GM12878 (cell line): ENCODE results near the gene TMEM150B.

Source experiments
- BHLHE40 ChIP-seq, 2 experiments: fragments of 450-650 bp in 1 of 2; IDR thresholded peaks; 2 replicates each; pipeline ENCODE4 v1.6.1; 2011 to 2017; ENCODE audit warnings: low read depth in 2 of 2, borderline replicate concordance in 1 of 2, improper control_type of control experiment in 1 of 2, low read length in 1 of 2, mild to moderate bottlenecking in 1 of 2
- CHD1 ChIP-seq: IDR thresholded peaks from 2 replicates; pipeline ENCODE4 v1.6.1; 2012; ENCODE audit warnings: low read depth, low read length, improper control_type of control experiment
- CHD2 ChIP-seq: IDR thresholded peaks from 2 replicates; pipeline ENCODE4 v1.6.1; 2011; ENCODE audit warnings: low read depth, low read length, improper control_type of control experiment, borderline replicate concordance
- CTCF ChIP-seq, 3 experiments: IDR thresholded peaks in 2 of 3; conservative IDR thresholded peaks in 1 of 3; 2 replicates each; pipeline ENCODE4 v1.5.1; 2011; ENCODE audit warnings: low read depth in 3 of 3, low read length in 3 of 3, mild to moderate bottlenecking in 3 of 3, control low read depth in 2 of 3, moderate library complexity in 2 of 3, inconsistent platforms in 1 of 3, mixed read lengths in 1 of 3; ENCODE audit not compliant: control insufficient read depth in 2 of 3, insufficient read depth in 1 of 3; ENCODE audit errors: extremely low read depth in 1 of 3
- E2F4 ChIP-seq: IDR thresholded peaks from 2 replicates; pipeline ENCODE4 v1.6.1; 2012; ENCODE audit warnings: low read depth, low read length, improper control_type of control experiment
- NR2F1 ChIP-seq: fragments of 450-650 bp; conservative IDR thresholded peaks from 2 replicates; pipeline ENCODE4 v1.6.1; 2017; ENCODE audit warnings: mild to moderate bottlenecking
- POLR2A ChIP-seq: IDR thresholded peaks from 2 replicates; pipeline ENCODE4 v1.6.1; 2011; ENCODE audit warnings: low read depth, mild to moderate bottlenecking, low read length
- REST ChIP-seq: IDR thresholded peaks from 2 replicates; pipeline ENCODE4 v1.6.1; 2012; ENCODE audit warnings: mild to moderate bottlenecking, low read depth, low read length
- SPI1 ChIP-seq: IDR thresholded peaks from 2 replicates; pipeline ENCODE4 v1.6.1; 2011; ENCODE audit warnings: low read depth, mild to moderate bottlenecking, low read length, moderate library complexity, borderline replicate concordance; ENCODE audit not compliant: insufficient read depth
- ZBTB4 ChIP-seq: fragments of 450-650 bp; formaldehyde crosslinking; IDR thresholded peaks from 2 replicates; pipeline ENCODE4 v1.4.0; 2022; ENCODE audit warnings: mild to moderate bottlenecking, moderate library complexity
- ZNF24 ChIP-seq: fragments of 450-650 bp; IDR thresholded peaks from 2 replicates; pipeline ENCODE4 v1.6.1; 2017; ENCODE audit warnings: antibody characterized with exemption, mild to moderate bottlenecking

GRCh38 chr19:55264531-55264930 is 60.6 kb downstream of the TMEM150B start:
- TF ChIP-seq CTCF (IDR thresholded peaks at IDR 0.05 in 2 of 3, conservative IDR thresholded peaks at IDR 0.05 in 1 of 3; ENCODE audit: control insufficient read depth in 2 of 3, extremely low read depth in 1 of 3, insufficient read depth in 1 of 3, low read depth in 3 of 3, low read length in 3 of 3) (no peak), SPI1 (no peak), BHLHE40 (IDR thresholded peaks at IDR 0.05; ENCODE audit: borderline replicate concordance in 1 of 2, low read depth in 2 of 2, low read length in 1 of 2) (no peak), CHD1 (no peak), ZNF24 (no peak), POLR2A (no peak), REST (no peak), CHD2 (no peak), ZBTB4 (CRISPR knock-in tag) (no peak), NR2F1 (no peak), E2F4 (no peak)
